Stimulated activated CD8-positive, alpha-beta memory T cell treated with anti-CD3 and anti-CD28 coated beads, Interleukin-4, amount 100 ng/mL, for 24 hours (primary cell): ENCODE results near the gene BNIP5.

ENCODE experiments used
- DNase-seq: peaks from one replicate; pipeline ENCODE4 v3.0.0-alpha.2; 2020; ENCODE audit warnings: low read depth

BNIP5 gene

GRCh38 chr6:36266913-36267644, 69.6 kb downstream of the BNIP5 start:
- DNase-seq = no peak
